ENCODE results near the gene SUN1. TPM values are rescaled to one million over a fixed set of nuclear protein-coding genes. Genes with fewer than 3 reads are reported as not detected.

The SUN1 gene
- total and polyA plus RNA-seq, 2 experiments from 2014 or later = 63.3 to 145 TPM

GRCh38 chr7:805261-805660 is 27.0 kb upstream of the SUN1 start:
- Histone ChIP-seq H3K4me3 (no peak overlapping the region), H3K9me2 (ENCODE audit: insufficient read depth) (no peaks in the 10 kb centered on the region), H3F3A (replicated peaks; ENCODE audit: low read depth) (no peaks in the 10 kb centered on the region), H3K27ac (ENCODE audit: low read depth) (no peak overlapping the region), H3K79me2 (replicated peaks; ENCODE audit: insufficient read depth) (no peaks in the 10 kb centered on the region), H3K36me3 (ENCODE audit: insufficient read depth) (no peaks in the 10 kb centered on the region), H3K27me3 (ENCODE audit: insufficient read depth) (no peaks in the 10 kb centered on the region), H4K20me1 (replicated peaks; ENCODE audit: insufficient read depth) (no peaks in the 10 kb centered on the region), H3K4me2 (no peak overlapping the region), H2AFZ (no peak overlapping the region), H3K4me1 (ENCODE audit: insufficient read depth) (no peaks in the 10 kb centered on the region)
- Mint-ChIP-seq H3K27ac (no peak overlapping the region), H3K27me3 (ENCODE audit: insufficient read depth, low read depth, poor library complexity) (peaks cover 7% of the 10 kb centered on the region), H3K4me3 (no peak overlapping the region), H3K4me1 (no peaks in the 10 kb centered on the region), H3K36me3 (ENCODE audit: low read depth) (peaks cover 27% of the 10 kb centered on the region), H3K9me3 (peaks cover 43% of the 10 kb centered on the region)
- TF ChIP-seq NANOG (IDR thresholded peaks at IDR 0.05; ENCODE audit: borderline replicate concordance) = no peak
- TF ChIP-seq ZNF114 (CRISPR knock-in tag; IDR thresholded peaks at IDR 0.05) = no peak
- no peak for TF ChIP-seq POLR2AphosphoS5 (IDR thresholded peaks at IDR 0.05; ENCODE audit: low read depth)
- TF ChIP-seq ETS1 (IDR thresholded peaks at IDR 0.05) = no peak
- TF ChIP-seq REST (IDR thresholded peaks at IDR 0.05; ENCODE audit: unreplicated experiment) = no peak
- TF ChIP-seq EZH2phosphoT487 (IDR thresholded peaks at IDR 0.05; ENCODE audit: unreplicated experiment) = no peak
- TF ChIP-seq ZNF331 (CRISPR knock-in tag; IDR thresholded peaks at IDR 0.05; ENCODE audit: low read depth) = no peak
- TF ChIP-seq STAT1 (IDR thresholded peaks at IDR 0.05; ENCODE audit: unreplicated experiment) = no peak
- no peak for TF ChIP-seq EZH2 (IDR thresholded peaks at IDR 0.05; ENCODE audit: low read depth, unreplicated experiment)
- DNase-seq (ENCODE audit: low spot score) (no peak), ATAC-seq (no peak)

- Mint-ChIP-seq H3K36me3 (ENCODE audit: low read depth) (peaks cover 28% of the 10 kb centered on the region), H3K4me1 (peaks cover 48% of the 10 kb centered on the region), H3K4me3 (peak overlapping the region; percentile 79), H3K27me3 (ENCODE audit: insufficient read depth, low read depth, poor library complexity) (peaks cover 29% of the 10 kb centered on the region), H3K27ac (peak overlapping the region; percentile 95), H3K9me3 (peaks cover 6% of the 10 kb centered on the region)
- ATAC-seq (peak; percentile 69), DNase-seq (ENCODE audit: low spot score) (peak; percentile 91)
- Histone ChIP-seq H3K79me2 (replicated peaks; ENCODE audit: insufficient read depth) (peaks cover 36% of the 10 kb centered on the region), H4K20me1 (replicated peaks; ENCODE audit: insufficient read depth) (peaks cover 26% of the 10 kb centered on the region), H3K27ac (ENCODE audit: low read depth) (peak overlapping the region; percentile 93), H3K36me3 (ENCODE audit: insufficient read depth) (no peaks in the 10 kb centered on the region), H3K4me3 (peak overlapping the region; percentile 59), H3K9me2 (ENCODE audit: insufficient read depth) (no peaks in the 10 kb centered on the region), H3K4me2 (peak overlapping the region; percentile 74), H2AFZ (0 out of 2 replicates have a peak overlapping the region, but pooled peaks have one; percentile 81), H3K27me3 (ENCODE audit: insufficient read depth) (no peaks in the 10 kb centered on the region), H3K4me1 (ENCODE audit: insufficient read depth) (peaks cover 31% of the 10 kb centered on the region), H3F3A (replicated peaks; ENCODE audit: low read depth) (peaks cover 22% of the 10 kb centered on the region)
- peak; percentile 54; the same call in 1 of the 2 replicates for TF ChIP-seq CREB1 (CRISPR knock-in tag; IDR thresholded peaks at IDR 0.05; ENCODE audit: low read depth)
- no peak for TF ChIP-seq ETS1 (IDR thresholded peaks at IDR 0.05)
- TF ChIP-seq POLR2AphosphoS5 (IDR thresholded peaks at IDR 0.05; ENCODE audit: low read depth) = peak; percentile 50
- no peak for TF ChIP-seq ZNF331 (CRISPR knock-in tag; IDR thresholded peaks at IDR 0.05; ENCODE audit: low read depth)
Observed at GRCh38 chr7:815284-816216, 16.7 kb upstream of the SUN1 start.

All from GM23338 (cell line).